Stimulated activated CD8-positive, alpha-beta memory T cell treated with anti-CD3 and anti-CD28 coated beads, Interleukin-15, amount 100 ng/mL, for 1 hour (primary cell): Measurements from ENCODE around the gene RPL36.
"Not testable (repeated sequence)": the region's sequence is repeated elsewhere in the genome, so short reads cannot be mapped to it uniquely, and the experiment has no call there.

Experiments
- DNase-seq: peaks from one replicate; pipeline ENCODE4 v3.0.0-alpha.2; 2020; ENCODE audit warnings: low read depth

RPL36 gene

GRCh38 chr19:5674714-5675113, 15.4 kb upstream of the RPL36 start:
- no peak for DNase-seq

- no peak for DNase-seq
These were observed 13.9 kb upstream of the RPL36 start for GRCh38 chr19:5676105-5676771.

- DNase-seq: no peak
These were observed 13.4 kb upstream of the RPL36 start for GRCh38 chr19:5676772-5677105.

- DNase-seq: no peak
These were observed 13.0 kb upstream of the RPL36 start for GRCh38 chr19:5677136-5677535.

- no peak for DNase-seq
These were observed 12.5 kb upstream of the RPL36 start for GRCh38 chr19:5677580-5677979.

GRCh38 chr19:5678071-5678718, 11.9 kb upstream of the RPL36 start:
- DNase-seq: no peak

GRCh38 chr19:5679289-5680083, 10.6 kb upstream of the RPL36 start:
- DNase-seq: no peak

GRCh38 chr19:5680084-5680436, 10.0 kb upstream of the RPL36 start:
- DNase-seq: no peak

- DNase-seq: peak; percentile 93
These were observed 9.4 kb upstream of the RPL36 start, which contains the start of the genes HSD11B1L and MICOS13 for GRCh38 chr19:5680437-5681368. HSD11B1L (plus strand) TSS chr19:5681027; CDS start chr19:5684833, 3,806 bp downstream. MICOS13 (minus strand) TSS chr19:5680516; CDS start chr19:5680486, 30 bp downstream.

GRCh38 chr19:5681391-5682106, 8.5 kb upstream of the RPL36 start:
- DNase-seq: no peak

GRCh38 chr19:5682107-5682482, 8.0 kb upstream of the RPL36 start:
- DNase-seq: no peak

GRCh38 chr19:5683177-5683886, 6.8 kb upstream of the RPL36 start:
- DNase-seq: no peak

- DNase-seq: no peak
These were observed 5.2 kb upstream of the RPL36 start for GRCh38 chr19:5684694-5685430.

- DNase-seq: no peak
These were observed 3.8 kb upstream of the RPL36 start for GRCh38 chr19:5686326-5686646.

- peak; percentile 92 for DNase-seq
These were observed 3.3 kb upstream of the RPL36 start for GRCh38 chr19:5686647-5687359.

GRCh38 chr19:5687360-5688198, 2.5 kb upstream of the RPL36 start:
- DNase-seq: no peak

- DNase-seq: not testable (repeated sequence)
These were observed 1.7 kb upstream of the RPL36 start for GRCh38 chr19:5688262-5688881.
